ENCODE data around the gene EIF1AD.
"Not testable (repeated sequence)": the region's sequence is repeated elsewhere in the genome, so short reads cannot be mapped to it uniquely, and the experiment has no call there.

Gene EIF1AD

GRCh38 chr11:65968600-65969482 is 33.1 kb downstream of the EIF1AD start:
- DNase-seq: no peak

- no peak for DNase-seq
Measured at GRCh38 chr11:65967329-65967934, 34.5 kb downstream of the EIF1AD start.

GRCh38 chr11:65965986-65966762 is 35.8 kb downstream of the EIF1AD start:
- DNase-seq: no peak

- no peak for DNase-seq
Measured at GRCh38 chr11:65964906-65965305, 37.1 kb downstream of the EIF1AD start.

- no peak for DNase-seq
Measured at GRCh38 chr11:65962141-65962564, 39.8 kb downstream of the EIF1AD start.

- DNase-seq: peak; percentile 98
Measured at GRCh38 chr11:65961267-65962140, 40.5 kb downstream of the EIF1AD start, which contains the start of gene SART1. Gene SART1, plus strand, starts transcription at chr11:65961734. Its CDS starts 47 bp downstream, at chr11:65961781.

- no peak for DNase-seq
Measured at GRCh38 chr11:65960824-65961266, 41.1 kb downstream of the EIF1AD start.

GRCh38 chr11:65958774-65959420 is 43.1 kb downstream of the EIF1AD start:
- no peak for DNase-seq

- DNase-seq: no peak
Measured at GRCh38 chr11:65958291-65958690, 43.7 kb downstream of the EIF1AD start.

GRCh38 chr11:65954771-65955170 is 47.2 kb downstream of the EIF1AD start:
- DNase-seq: no peak

GRCh38 chr11:65953471-65953870 is 48.5 kb downstream of the EIF1AD start:
- no peak for DNase-seq

- DNase-seq: no peak
Measured at GRCh38 chr11:65952052-65952521, 49.9 kb downstream of the EIF1AD start.

- DNase-seq: not testable (repeated sequence)
Measured at GRCh38 chr11:65951641-65952040, 50.3 kb downstream of the EIF1AD start.

GRCh38 chr11:65950711-65951110 is 51.2 kb downstream of the EIF1AD start:
- DNase-seq: not testable (repeated sequence)

GRCh38 chr11:65947603-65948125 is 54.3 kb downstream of the EIF1AD start:
- DNase-seq: no peak

GRCh38 chr11:65947133-65947532 is 54.8 kb downstream of the EIF1AD start:
- DNase-seq: no peak

GRCh38 chr11:65946655-65947054 is 55.3 kb downstream of the EIF1AD start:
- no peak for DNase-seq
